ENCODE data around the gene PTPN6. TPM values are rescaled to one million over a fixed set of nuclear protein-coding genes. Genes with fewer than 3 reads are reported as not detected.
A peak's percentile ranks its signal among the peaks of the same experiment; 100 is the strongest.

The PTPN6 gene
- total and polyA plus RNA-seq, 9 of the 15 experiments (the other 6 are each of a cell fraction or from before 2014, with no cell fraction given) = 1.5 to 5.1 (median 3.9) TPM

DNA sequence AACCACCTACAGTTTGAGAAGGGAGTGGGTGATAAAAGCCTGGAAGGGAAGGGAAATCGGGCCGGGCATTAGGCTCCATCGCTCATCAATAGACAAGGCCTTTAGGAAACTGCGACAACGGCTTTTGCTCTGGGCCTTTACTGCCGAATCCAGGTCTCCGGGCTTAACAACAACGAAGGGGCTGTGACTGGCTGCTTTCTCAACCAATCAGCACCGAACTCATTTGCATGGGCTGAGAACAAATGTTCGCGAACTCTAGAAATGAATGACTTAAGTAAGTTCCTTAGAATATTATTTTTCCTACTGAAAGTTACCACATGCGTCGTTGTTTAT lies 7.8 kb upstream of the PTPN6 start (continued):
- TF ChIP-seq, protein P1, sequence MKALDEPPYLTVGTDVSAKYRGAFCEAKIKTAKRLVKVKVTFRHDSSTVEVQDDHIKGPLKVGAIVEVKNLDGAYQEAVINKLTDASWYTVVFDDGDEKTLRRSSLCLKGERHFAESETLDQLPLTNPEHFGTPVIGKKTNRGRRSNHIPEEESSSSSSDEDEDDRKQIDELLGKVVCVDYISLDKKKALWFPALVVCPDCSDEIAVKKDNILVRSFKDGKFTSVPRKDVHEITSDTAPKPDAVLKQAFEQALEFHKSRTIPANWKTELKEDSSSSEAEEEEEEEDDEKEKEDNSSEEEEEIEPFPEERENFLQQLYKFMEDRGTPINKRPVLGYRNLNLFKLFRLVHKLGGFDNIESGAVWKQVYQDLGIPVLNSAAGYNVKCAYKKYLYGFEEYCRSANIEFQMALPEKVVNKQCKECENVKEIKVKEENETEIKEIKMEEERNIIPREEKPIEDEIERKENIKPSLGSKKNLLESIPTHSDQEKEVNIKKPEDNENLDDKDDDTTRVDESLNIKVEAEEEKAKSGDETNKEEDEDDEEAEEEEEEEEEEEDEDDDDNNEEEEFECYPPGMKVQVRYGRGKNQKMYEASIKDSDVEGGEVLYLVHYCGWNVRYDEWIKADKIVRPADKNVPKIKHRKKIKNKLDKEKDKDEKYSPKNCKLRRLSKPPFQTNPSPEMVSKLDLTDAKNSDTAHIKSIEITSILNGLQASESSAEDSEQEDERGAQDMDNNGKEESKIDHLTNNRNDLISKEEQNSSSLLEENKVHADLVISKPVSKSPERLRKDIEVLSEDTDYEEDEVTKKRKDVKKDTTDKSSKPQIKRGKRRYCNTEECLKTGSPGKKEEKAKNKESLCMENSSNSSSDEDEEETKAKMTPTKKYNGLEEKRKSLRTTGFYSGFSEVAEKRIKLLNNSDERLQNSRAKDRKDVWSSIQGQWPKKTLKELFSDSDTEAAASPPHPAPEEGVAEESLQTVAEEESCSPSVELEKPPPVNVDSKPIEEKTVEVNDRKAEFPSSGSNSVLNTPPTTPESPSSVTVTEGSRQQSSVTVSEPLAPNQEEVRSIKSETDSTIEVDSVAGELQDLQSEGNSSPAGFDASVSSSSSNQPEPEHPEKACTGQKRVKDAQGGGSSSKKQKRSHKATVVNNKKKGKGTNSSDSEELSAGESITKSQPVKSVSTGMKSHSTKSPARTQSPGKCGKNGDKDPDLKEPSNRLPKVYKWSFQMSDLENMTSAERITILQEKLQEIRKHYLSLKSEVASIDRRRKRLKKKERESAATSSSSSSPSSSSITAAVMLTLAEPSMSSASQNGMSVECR (CRISPR knock-in tag; IDR thresholded peaks at IDR 0.05) = no peak
- TF ChIP-seq EP300 (IDR thresholded peaks at IDR 0.05; ENCODE audit: low read length) = no peak
- TF ChIP-seq TFAM (CRISPR knock-in tag; conservative IDR thresholded peaks at IDR 0.05) = no peak
- TF ChIP-seq RFX1 (IDR thresholded peaks at IDR 0.05) = no peak
- no peak for TF ChIP-seq ZNF140 (CRISPR knock-in tag; IDR thresholded peaks at IDR 0.05)
- TF ChIP-seq, protein P2, sequence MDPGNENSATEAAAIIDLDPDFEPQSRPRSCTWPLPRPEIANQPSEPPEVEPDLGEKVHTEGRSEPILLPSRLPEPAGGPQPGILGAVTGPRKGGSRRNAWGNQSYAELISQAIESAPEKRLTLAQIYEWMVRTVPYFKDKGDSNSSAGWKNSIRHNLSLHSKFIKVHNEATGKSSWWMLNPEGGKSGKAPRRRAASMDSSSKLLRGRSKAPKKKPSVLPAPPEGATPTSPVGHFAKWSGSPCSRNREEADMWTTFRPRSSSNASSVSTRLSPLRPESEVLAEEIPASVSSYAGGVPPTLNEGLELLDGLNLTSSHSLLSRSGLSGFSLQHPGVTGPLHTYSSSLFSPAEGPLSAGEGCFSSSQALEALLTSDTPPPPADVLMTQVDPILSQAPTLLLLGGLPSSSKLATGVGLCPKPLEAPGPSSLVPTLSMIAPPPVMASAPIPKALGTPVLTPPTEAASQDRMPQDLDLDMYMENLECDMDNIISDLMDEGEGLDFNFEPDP (CRISPR knock-in tag; IDR thresholded peaks at IDR 0.05) = no peak
- TF ChIP-seq, protein P3, sequence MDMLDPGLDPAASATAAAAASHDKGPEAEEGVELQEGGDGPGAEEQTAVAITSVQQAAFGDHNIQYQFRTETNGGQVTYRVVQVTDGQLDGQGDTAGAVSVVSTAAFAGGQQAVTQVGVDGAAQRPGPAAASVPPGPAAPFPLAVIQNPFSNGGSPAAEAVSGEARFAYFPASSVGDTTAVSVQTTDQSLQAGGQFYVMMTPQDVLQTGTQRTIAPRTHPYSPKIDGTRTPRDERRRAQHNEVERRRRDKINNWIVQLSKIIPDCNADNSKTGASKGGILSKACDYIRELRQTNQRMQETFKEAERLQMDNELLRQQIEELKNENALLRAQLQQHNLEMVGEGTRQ (CRISPR knock-in tag; IDR thresholded peaks at IDR 0.05) = no peak
- no peak for TF ChIP-seq PHF8 (IDR thresholded peaks at IDR 0.05; ENCODE audit: borderline replicate concordance, low read length)
- TF ChIP-seq, protein P4, sequence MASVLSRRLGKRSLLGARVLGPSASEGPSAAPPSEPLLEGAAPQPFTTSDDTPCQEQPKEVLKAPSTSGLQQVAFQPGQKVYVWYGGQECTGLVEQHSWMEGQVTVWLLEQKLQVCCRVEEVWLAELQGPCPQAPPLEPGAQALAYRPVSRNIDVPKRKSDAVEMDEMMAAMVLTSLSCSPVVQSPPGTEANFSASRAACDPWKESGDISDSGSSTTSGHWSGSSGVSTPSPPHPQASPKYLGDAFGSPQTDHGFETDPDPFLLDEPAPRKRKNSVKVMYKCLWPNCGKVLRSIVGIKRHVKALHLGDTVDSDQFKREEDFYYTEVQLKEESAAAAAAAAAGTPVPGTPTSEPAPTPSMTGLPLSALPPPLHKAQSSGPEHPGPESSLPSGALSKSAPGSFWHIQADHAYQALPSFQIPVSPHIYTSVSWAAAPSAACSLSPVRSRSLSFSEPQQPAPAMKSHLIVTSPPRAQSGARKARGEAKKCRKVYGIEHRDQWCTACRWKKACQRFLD (CRISPR knock-in tag; IDR thresholded peaks at IDR 0.05) = peak; percentile 63; the same call in 1 of the 2 replicates
- TF ChIP-seq BACH1 (tag; IDR thresholded peaks at IDR 0.05) = peak; percentile 48; the same call in 1 of the 2 replicates
- no peak for TF ChIP-seq NFIC (IDR thresholded peaks at IDR 0.05)
- peak in 1 of 2 experiments; percentile 10; a peak in 1 of 4 replicates for TF ChIP-seq FOXK2 (conservative IDR thresholded peaks at IDR 0.05 in 1 of 2, IDR thresholded peaks at IDR 0.05 in 1 of 2; ENCODE audit: low read depth in 2 of 2)
- no peak for TF ChIP-seq SOX6 (IDR thresholded peaks at IDR 0.05)
- TF ChIP-seq HDGF (IDR thresholded peaks at IDR 0.05) = no peak
- TF ChIP-seq, protein P5, sequence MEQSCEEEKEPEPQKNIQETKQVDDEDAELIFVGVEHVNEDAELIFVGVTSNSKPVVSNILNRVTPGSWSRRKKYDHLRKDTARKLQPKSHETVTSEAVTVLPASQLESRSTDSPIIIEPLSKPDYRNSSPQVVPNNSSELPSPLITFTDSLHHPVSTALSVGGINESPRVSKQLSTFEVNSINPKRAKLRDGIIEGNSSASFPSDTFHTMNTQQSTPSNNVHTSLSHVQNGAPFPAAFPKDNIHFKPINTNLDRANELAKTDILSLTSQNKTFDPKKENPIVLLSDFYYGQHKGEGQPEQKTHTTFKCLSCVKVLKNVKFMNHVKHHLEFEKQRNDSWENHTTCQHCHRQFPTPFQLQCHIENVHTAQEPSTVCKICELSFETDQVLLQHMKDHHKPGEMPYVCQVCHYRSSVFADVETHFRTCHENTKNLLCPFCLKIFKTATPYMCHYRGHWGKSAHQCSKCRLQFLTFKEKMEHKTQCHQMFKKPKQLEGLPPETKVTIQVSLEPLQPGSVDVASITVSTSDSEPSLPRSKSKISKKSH (CRISPR knock-in tag; IDR thresholded peaks at IDR 0.05) = no peak
- TF ChIP-seq, protein P6, sequence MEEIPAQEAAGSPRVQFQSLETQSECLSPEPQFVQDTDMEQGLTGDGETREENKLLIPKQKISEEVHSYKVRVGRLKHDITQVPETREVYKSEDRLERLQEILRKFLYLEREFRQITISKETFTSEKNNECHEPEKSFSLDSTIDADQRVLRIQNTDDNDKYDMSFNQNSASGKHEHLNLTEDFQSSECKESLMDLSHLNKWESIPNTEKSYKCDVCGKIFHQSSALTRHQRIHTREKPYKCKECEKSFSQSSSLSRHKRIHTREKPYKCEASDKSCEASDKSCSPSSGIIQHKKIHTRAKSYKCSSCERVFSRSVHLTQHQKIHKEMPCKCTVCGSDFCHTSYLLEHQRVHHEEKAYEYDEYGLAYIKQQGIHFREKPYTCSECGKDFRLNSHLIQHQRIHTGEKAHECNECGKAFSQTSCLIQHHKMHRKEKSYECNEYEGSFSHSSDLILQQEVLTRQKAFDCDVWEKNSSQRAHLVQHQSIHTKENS (CRISPR knock-in tag; IDR thresholded peaks at IDR 0.05) = no peak
- TF ChIP-seq ZFX (CRISPR knock-in tag; IDR thresholded peaks at IDR 0.05) = peak; percentile 90
- TF ChIP-seq CCAR2 (IDR thresholded peaks at IDR 0.05; ENCODE audit: low read depth, low read length) = no peak
- peak; percentile 27; the same call in 1 of the 2 replicates for TF ChIP-seq RFX5 (IDR thresholded peaks at IDR 0.05; ENCODE audit: low read depth, low read length)

Measured in K562 (cell line).